Measurements from ENCODE around the gene PAQR6. TPM values are rescaled to one million over a fixed set of nuclear protein-coding genes. Genes with fewer than 3 reads are reported as not detected.

Gene PAQR6
- total RNA-seq, 1 donor from 2014 or later: 2.0 TPM

GRCh38 chr1:156241311-156241811 is 6.5 kb downstream of the PAQR6 start:
- no peaks in the 10 kb centered on the region for H3K27me3 ChIP-seq
- no peak overlapping the region for H3K27ac ChIP-seq
- peaks cover 13% of the 10 kb centered on the region for H3K4me1 ChIP-seq
- H3K9me3 ChIP-seq: no peaks in the 10 kb centered on the region
- no peak for TF ChIP-seq CTCF (IDR thresholded peaks at IDR 0.05)
- no peak for TF ChIP-seq POLR2AphosphoS5 (IDR thresholded peaks at IDR 0.05; ENCODE audit: insufficient read depth in 1 of 2, low read depth in 1 of 2)
- no peak for TF ChIP-seq POLR2A (IDR thresholded peaks at IDR 0.05)
- intact Hi-C loops (cut with DNase I): no loop called here
- peaks cover 0 to 44% of the 10 kb centered on the region in 2 donors for H3K36me3 ChIP-seq
- H3K4me3 ChIP-seq: no peak overlapping the region
- DNase-seq (ENCODE audit: extremely low spot score in 2 of 2): no peak

- Histone ChIP-seq H3K27me3 (no peaks in the 10 kb centered on the region), H3K9me3 (no peaks in the 10 kb centered on the region), H3K27ac (no peak overlapping the region), H3K36me3 (peaks cover 0 to 69% of the 10 kb centered on the region in 2 donors), H3K4me3 (no peak overlapping the region), H3K4me1 (no peaks in the 10 kb centered on the region)
- intact Hi-C loops (cut with DNase I): no loop called here
- TF ChIP-seq POLR2A (IDR thresholded peaks at IDR 0.05): no peak
- DNase-seq (ENCODE audit: extremely low spot score in 2 of 2): no peak
Observed at GRCh38 chr1:156238248-156238647, 9.6 kb downstream of the PAQR6 start.

GRCh38 chr1:156236164-156236563 is 11.7 kb downstream of the PAQR6 start:
- TF ChIP-seq CTCF (IDR thresholded peaks at IDR 0.05) (no peak), POLR2A (IDR thresholded peaks at IDR 0.05) (no peak), POLR2AphosphoS5 (IDR thresholded peaks at IDR 0.05; ENCODE audit: insufficient read depth in 1 of 2, low read depth in 1 of 2) (no peak)
- Histone ChIP-seq H3K4me1 (no peaks in the 10 kb centered on the region), H3K27ac (no peak overlapping the region), H3K27me3 (no peaks in the 10 kb centered on the region), H3K4me3 (no peak overlapping the region), H3K9me3 (no peaks in the 10 kb centered on the region), H3K36me3 (peaks cover 0 to 76% of the 10 kb centered on the region in 2 donors)
- DNase-seq (ENCODE audit: extremely low spot score in 2 of 2): no peak
- intact Hi-C loops (cut with DNase I): no loop called here

- intact Hi-C loops (cut with DNase I): no loop called here
- Histone ChIP-seq H3K27me3 (no peaks in the 10 kb centered on the region), H3K27ac (no peak overlapping the region), H3K9me3 (no peaks in the 10 kb centered on the region), H3K4me3 (no peak overlapping the region), H3K4me1 (no peaks in the 10 kb centered on the region), H3K36me3 (peaks cover 0 to 54% of the 10 kb centered on the region in 2 donors)
- TF ChIP-seq POLR2AphosphoS5 (IDR thresholded peaks at IDR 0.05; ENCODE audit: insufficient read depth in 1 of 2, low read depth in 1 of 2) (no peak), CTCF (IDR thresholded peaks at IDR 0.05) (no peak), POLR2A (IDR thresholded peaks at IDR 0.05) (no peak)
- DNase-seq (ENCODE audit: extremely low spot score in 2 of 2): no peak
Observed at GRCh38 chr1:156233426-156234127, 14.3 kb downstream of the PAQR6 start.

GRCh38 chr1:156232201-156232894 is 15.5 kb downstream of the PAQR6 start:
- Histone ChIP-seq H3K27me3 (no peaks in the 10 kb centered on the region), H3K4me1 (no peaks in the 10 kb centered on the region), H3K9me3 (no peaks in the 10 kb centered on the region), H3K27ac (no peak overlapping the region), H3K4me3 (no peak overlapping the region), H3K36me3 (peaks cover 0 to 48% of the 10 kb centered on the region in 2 donors)
- intact Hi-C loops (cut with DNase I): no loop called here
- TF ChIP-seq POLR2AphosphoS5 (IDR thresholded peaks at IDR 0.05; ENCODE audit: insufficient read depth in 1 of 2, low read depth in 1 of 2) (no peak), CTCF (IDR thresholded peaks at IDR 0.05) (no peak), POLR2A (IDR thresholded peaks at IDR 0.05) (no peak)
- no peak for DNase-seq (ENCODE audit: extremely low spot score in 2 of 2)
